GM18519 (cell line): Measurements from ENCODE around the gene UMOD.

Source experiments
- ATAC-seq: cut with Tn5 transposase; IDR thresholded peaks from one replicate; pipeline ENCODE4 v1.9.1; 2021; ENCODE audit warnings: mild to moderate bottlenecking, moderate library complexity; ENCODE audit not compliant: unreplicated experiment, low FRiP score

The UMOD gene

GRCh38 chr16:20369452-20370054, 17.0 kb upstream of the UMOD start:
- ATAC-seq, result no peak

GRCh38 chr16:20364051-20364450, 11.5 kb upstream of the UMOD start:
- ATAC-seq, result no peak

GRCh38 chr16:20363191-20363590, 10.7 kb upstream of the UMOD start:
- ATAC-seq, result no peak

- ATAC-seq, result no peak
Observed at GRCh38 chr16:20359997-20360396, 7.5 kb upstream of the UMOD start.

GRCh38 chr16:20355114-20355782, 2.7 kb upstream of the UMOD start:
- no peak for ATAC-seq

GRCh38 chr16:20353379-20353778, 864 bp upstream of the UMOD start:
- no peak for ATAC-seq

GRCh38 chr16:20349615-20350014, 2.9 kb downstream of the UMOD start:
- no peak for ATAC-seq

GRCh38 chr16:20348365-20349185, 3.9 kb downstream of the UMOD start:
- no peak for ATAC-seq

- ATAC-seq, result no peak
Observed at GRCh38 chr16:20347666-20348364, 4.7 kb downstream of the UMOD start.

GRCh38 chr16:20344611-20345010, 7.9 kb downstream of the UMOD start:
- no peak for ATAC-seq

- ATAC-seq, result no peak
Observed at GRCh38 chr16:20339744-20340143, 12.8 kb downstream of the UMOD start.

- no peak for ATAC-seq
Observed at GRCh38 chr16:20336955-20337354, 15.6 kb downstream of the UMOD start.

GRCh38 chr16:20334396-20334795, 18.1 kb downstream of the UMOD start:
- ATAC-seq, result no peak

GRCh38 chr16:20333120-20333519, 19.4 kb downstream of the UMOD start:
- ATAC-seq, result no peak

- ATAC-seq, result no peak
Observed at GRCh38 chr16:20332411-20332810, 20.1 kb downstream of the UMOD start.

GRCh38 chr16:20331635-20332034, 20.9 kb downstream of the UMOD start:
- ATAC-seq, result no peak

GRCh38 chr16:20329392-20330138, 22.9 kb downstream of the UMOD start:
- ATAC-seq, result no peak

GRCh38 chr16:20327444-20328041, 25.0 kb downstream of the UMOD start, which contains the start of gene GP2:
Gene GP2, minus strand, starts transcription at chr16:20327513. Its CDS starts 1,082 bp downstream, at chr16:20326431.
- ATAC-seq, result no peak

- ATAC-seq, result no peak
Observed at GRCh38 chr16:20326321-20326720, 26.2 kb downstream of the UMOD start.

- no peak for ATAC-seq
Observed at GRCh38 chr16:20325005-20325404, 27.5 kb downstream of the UMOD start.
